ENCODE data around the gene KLF6.

KLF6 gene

DNA sequence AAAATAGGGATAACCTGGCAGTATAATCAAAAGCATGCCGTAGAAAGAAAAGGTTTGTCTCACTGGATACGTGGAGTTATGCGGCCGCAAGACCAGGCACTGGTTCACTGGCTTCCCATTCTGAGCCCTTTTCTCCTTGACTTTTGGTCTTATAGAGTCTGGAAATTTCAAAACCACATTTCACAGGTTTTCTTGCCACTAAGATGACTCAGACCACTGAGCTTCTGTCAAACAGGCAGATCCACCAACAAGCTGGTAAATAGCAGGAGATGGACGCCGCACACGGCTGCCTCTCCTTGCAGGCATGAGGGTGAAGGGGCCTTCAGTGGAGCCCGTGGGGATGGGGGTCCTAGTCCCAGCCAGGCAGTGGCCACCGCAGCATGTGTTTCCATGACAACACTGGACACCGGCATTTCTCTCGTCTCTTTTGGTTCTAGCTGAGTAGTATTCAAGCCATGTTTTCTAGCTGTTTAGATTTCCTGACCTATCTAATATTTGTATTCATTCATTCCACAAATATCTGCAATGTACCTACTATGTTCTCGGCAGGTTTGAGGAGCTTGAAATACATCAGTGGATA lies 55.5 kb downstream of the KLF6 start:
- DNase-seq (ENCODE audit: low read depth), result no peak

DNA sequence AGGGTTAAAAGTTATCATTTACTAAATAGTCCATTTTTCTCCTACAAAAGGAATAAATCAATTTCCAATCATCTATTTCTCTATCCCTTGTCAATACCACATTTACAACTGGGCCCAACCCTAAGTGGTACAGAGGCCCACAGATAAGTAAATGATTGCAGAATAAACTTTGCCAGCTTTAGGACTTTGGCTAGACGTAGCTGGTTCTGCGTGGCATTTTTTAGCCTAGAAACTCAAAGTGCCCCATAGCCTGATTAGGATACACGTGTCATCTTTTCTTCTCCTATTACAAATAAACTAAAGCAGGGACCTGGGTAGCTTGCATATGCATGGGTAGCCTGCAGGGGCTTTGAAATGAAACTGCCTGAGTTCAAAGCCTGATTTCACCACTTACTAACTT lies 56.4 kb downstream of the KLF6 start:
- DNase-seq (ENCODE audit: low read depth), result no peak

DNA sequence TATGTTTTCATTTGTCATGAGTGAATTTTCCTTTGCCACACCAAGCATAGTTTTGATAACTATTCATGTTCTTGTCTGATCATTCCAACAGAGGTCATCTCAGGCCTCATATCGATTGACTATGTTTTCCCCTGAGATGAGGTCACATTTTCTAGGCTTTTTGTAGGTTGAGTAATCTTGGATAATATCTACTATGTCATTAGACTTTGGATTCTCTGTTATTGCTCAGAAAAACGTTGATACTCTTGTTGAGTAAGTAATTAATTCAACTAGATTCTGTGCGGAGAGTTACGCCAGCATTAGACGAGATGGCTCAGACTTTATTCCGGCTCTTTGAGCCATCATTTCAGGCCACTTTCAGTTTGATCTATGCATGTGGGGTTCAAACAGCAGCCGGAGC lies 57.7 kb downstream of the KLF6 start:
- no peak for DNase-seq (ENCODE audit: low read depth)

Measured in stimulated activated CD8-positive, alpha-beta memory T cell treated with anti-CD3 and anti-CD28 coated beads, Interleukin-4, amount 100 ng/mL, for 24 hours (primary cell).